GM12873 (cell line): ENCODE measurements around the gene VAV3.

ENCODE experiments used
- CTCF ChIP-seq: IDR thresholded peaks from 2 replicates; pipeline ENCODE4 v1.5.1; 2012; ENCODE audit warnings: low read depth, mild to moderate bottlenecking, moderate library complexity, low read length, control low read depth; ENCODE audit not compliant: insufficient read depth; ENCODE audit errors: missing control alignments

Gene VAV3

GRCh38 chr1:107862064-107862463 is 102.9 kb downstream of the VAV3 start:
- no peak for TF ChIP-seq CTCF

- TF ChIP-seq CTCF = no peak
These were observed 106.7 kb downstream of the VAV3 start for GRCh38 chr1:107858323-107858722.

GRCh38 chr1:107851418-107851817 is 113.6 kb downstream of the VAV3 start:
- no peak for TF ChIP-seq CTCF

GRCh38 chr1:107843989-107844388 is 121.0 kb downstream of the VAV3 start:
- TF ChIP-seq CTCF = no peak

- TF ChIP-seq CTCF = no peak
These were observed 122.7 kb downstream of the VAV3 start for GRCh38 chr1:107842241-107842640.

- TF ChIP-seq CTCF = no peak
These were observed 124.3 kb downstream of the VAV3 start for GRCh38 chr1:107840725-107841124.

- no peak for TF ChIP-seq CTCF
These were observed 126.9 kb downstream of the VAV3 start for GRCh38 chr1:107838056-107838455.
